GM19240 (cell line): ENCODE data around the gene HKDC1.
A peak's percentile ranks its signal among the peaks of the same experiment; 100 is the strongest.
"Not testable (repeated sequence)": the region's sequence is repeated elsewhere in the genome, so short reads cannot be mapped to it uniquely, and the experiment has no call there.

Experiments
- DNase-seq: peaks from one replicate; pipeline ENCODE4 v3.0.0; 2011; ENCODE audit warnings: low spot score; ENCODE audit not compliant: insufficient read length

The HKDC1 gene

GRCh38 chr10:69242040-69242851 lies 22.1 kb downstream of the HKDC1 start:
- DNase-seq: no peak

DNA sequence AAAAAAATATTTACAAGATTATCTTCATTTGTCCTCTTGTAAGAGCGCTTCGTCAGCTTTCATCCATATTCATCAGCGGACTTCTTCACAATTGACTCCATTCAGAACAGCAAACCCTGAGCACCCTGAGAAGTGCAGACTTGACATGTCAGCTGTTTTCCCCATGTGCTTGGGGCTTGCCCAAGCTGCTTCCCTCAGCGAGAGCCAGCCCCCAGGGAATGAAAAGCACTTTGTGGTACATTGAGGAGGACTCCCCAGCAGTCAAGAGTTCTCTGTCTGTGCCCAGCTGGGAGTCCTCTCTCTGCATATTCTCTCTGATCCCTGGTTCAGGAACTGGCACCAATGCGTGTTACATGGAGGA lies 22.7 kb downstream of the HKDC1 start:
- DNase-seq: no peak

- DNase-seq: no peak
These were observed 23.7 kb downstream of the HKDC1 start for GRCh38 chr10:69243817-69244216.

DNA sequence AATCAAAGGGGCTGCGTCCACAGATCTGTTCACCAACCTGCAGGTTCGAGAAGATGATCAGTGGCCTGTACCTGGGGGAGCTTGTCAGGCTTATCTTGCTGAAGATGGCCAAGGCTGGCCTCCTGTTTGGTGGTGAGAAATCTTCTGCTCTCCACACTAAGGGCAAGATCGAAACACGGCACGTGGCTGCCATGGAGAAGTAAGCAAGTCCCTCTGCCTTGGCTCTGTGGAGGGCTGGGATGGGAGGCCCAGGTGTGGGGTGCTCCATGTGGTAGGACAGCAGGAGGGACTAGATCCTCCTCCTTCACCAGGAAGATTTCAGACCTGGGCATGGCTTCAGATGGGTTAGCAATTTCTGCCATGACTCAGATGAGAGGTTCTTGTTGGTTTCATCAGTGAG lies 25.9 kb downstream of the HKDC1 start:
- no peak for DNase-seq

DNA sequence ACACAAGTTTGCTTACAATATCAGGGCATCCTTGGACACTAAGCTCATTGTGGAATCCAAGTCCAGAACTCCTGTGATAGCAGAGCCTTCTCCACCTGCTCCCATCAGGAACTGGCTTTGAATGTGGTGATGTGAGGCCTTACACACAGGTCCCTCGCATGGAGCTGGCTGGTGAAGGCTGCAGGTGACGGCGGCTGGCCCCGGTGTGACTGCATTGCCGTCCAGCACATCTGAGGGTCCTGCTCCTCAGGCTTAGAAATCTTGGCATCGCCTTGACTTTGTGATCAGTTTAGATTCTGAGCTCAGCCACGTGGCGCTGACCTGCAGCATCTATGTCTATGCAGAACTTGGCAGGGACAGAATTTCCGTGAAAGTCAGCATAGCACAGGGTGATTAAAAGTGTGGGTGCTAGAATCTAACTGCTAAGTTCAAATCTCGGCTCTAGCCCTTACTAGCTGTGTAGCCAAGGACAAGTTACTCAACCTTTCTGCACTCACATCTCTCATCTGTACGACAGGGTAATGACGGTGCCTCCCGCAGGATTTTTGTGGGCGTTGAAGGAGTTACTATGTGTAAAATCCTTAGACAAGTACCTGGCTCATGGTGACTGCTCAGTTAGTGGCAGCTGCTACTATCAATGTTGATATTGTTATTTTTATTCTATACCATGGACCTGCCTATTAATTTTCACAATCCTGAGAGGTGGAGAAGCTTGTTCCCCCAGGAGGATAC lies 26.6 kb downstream of the HKDC1 start:
- DNase-seq: no peak

DNA sequence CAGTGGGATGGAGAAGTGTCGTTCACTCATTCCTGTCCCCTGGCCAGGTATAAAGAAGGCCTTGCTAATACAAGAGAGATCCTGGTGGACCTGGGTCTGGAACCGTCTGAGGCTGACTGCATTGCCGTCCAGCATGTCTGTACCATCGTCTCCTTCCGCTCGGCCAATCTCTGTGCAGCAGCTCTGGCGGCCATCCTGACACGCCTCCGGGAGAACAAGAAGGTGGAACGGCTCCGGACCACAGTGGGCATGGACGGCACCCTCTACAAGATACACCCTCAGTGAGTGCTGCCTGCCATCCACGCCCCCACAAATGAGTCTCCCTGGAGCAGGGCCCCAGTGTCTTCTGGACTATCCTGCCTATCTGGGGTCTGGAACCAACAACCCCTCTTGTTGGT lies 27.2 kb downstream of the HKDC1 start:
- no peak for DNase-seq

DNA sequence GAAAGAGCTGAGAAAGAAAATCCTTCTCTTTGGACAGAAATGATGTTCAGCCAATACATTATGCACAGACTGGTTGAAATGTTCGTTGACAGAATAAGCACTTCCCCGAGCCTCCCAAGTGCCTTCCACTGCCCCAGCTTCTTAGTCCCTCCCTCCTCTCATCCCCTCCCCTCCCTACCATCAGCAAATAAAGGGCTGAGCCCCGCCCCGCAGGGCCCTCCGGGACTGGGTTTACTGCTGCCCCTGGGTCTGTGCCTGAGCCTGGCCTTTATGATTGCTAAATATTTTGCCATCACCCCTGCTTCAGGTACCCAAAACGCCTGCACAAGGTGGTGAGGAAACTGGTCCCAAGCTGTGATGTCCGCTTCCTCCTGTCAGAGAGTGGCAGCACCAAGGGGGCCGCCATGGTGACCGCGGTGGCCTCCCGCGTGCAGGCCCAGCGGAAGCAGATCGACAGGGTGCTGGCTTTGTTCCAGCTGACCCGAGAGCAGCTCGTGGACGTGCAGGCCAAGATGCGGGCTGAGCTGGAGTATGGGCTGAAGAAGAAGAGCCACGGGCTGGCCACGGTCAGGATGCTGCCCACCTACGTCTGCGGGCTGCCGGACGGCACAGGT lies 28.1 kb downstream of the HKDC1 start:
- no peak for DNase-seq

DNA sequence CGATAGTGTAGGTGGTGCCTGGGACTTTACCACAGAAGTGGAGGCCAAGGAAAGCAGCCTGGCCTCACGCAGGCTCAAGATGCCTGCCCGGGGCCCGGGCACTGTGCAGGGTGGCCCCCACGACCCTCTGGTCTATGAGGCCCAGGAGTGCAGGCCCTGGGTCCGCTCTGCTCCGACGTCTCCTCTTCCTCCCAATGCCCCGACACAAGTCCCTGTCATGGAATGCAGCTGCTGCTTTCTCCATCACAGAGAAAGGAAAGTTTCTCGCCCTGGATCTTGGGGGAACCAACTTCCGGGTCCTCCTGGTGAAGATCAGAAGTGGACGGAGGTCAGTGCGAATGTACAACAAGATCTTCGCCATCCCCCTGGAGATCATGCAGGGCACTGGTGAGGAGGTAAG lies 29.9 kb downstream of the HKDC1 start:
- no peak for DNase-seq

DNA sequence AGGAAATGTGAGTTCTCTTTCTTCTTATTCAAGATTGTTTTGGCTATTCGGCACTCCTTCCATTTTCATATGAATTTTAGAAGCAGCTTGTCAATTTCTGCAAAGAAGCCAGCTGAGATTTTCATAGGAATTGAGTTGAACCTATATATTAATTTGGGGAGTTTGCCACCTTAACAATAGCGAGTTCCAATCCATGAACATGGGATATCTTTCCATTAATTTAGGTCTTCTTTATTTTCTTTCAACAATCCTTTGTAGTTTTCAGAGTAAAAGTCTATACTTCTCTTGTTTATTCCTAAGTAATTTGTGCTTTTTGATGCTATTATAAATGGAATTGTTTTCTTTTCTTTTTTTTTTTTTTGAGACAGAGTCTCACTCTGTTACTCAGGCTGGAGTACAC lies 31.3 kb downstream of the HKDC1 start:
- DNase-seq: not testable (repeated sequence)

GRCh38 chr10:69253171-69253570 lies 33.0 kb downstream of the HKDC1 start:
- DNase-seq: no peak

- no peak for DNase-seq
These were observed 34.7 kb downstream of the HKDC1 start for GRCh38 chr10:69254877-69255276.

DNA sequence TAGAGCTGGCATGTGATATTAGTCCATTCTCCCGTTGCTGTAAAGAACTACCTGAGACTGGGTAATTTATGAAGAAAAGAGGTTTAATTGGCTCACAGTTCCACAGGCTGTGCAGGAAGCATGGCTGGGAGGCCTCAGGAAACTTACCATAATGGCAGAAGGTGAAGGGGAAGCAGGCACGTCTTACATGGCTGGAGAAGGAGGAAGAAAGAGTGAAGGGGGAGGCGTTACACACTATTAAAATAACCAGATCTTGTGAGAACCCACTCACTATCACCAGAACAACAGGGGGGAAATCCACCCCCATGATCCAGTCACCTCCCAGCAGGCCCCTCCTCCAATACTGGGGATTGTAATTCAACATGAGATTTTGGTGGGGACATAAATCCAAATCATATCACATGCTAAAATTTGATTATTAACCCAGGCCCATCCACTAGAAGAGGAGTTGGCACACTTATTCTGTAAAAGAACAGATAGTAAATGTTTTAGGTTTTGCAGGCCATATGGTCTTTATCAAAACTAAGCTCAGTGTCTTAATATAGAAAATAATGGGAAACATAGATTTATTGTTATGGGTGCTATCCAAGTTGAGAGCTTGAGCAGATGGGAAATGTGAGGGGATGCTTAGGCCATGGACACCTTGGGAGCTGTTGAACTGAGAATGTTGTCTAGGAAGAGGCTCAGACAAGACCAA lies 39.6 kb downstream of the HKDC1 start:
- no peak for DNase-seq

DNA sequence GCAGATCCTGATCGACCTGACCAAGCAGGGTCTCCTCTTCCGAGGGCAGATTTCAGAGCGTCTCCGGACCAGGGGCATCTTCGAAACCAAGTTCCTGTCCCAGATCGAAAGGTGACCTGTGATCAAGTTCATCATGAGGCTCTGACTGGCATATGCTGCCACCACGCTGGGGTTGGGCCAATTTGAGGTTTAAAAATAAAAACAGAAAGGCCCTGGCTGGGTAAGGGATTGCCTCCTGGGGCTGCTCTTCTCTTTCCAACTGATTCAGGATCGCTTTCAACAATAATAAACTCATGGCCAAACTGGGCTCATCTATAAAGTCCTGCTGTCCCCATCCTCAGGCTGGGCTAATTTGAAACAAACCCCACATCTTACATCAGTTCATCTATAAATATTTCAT lies 41.1 kb downstream of the HKDC1 start:
- DNase-seq: no peak

GRCh38 chr10:69262292-69262751 lies 42.2 kb downstream of the HKDC1 start:
- peak; percentile 26 for DNase-seq

GRCh38 chr10:69265521-69265920 lies 45.4 kb downstream of the HKDC1 start:
- no peak for DNase-seq

DNA sequence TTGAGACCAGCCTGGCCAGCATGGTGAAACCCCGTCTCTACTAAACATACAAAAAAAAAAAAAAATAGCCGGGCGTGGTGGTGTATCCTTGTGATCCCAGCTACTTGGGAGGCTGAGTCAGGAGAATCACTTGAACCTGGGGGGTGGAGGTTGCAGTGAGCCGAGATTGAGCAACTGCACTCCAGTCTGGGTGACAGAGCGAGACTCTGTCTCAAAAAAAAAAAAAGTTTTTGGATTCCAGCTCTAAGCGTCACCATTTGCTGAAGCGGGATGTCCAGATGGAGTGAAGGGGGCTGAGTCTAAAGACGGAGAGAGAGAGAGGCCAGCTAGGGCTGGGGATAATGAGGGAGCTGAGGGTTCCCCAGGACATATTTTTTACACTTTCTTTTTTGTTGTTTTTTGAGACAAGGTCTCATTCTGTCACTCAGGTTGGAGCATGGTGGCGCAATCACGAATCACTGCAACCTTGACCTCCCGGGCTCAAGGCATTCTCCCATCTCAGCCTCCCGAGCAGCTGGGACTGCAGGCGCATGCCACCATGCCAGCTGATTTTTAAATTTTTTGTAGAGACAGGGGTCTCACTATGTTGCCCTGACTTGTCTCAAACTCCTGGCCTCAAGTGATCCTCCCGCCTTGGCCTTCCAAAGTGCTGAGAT lies 48.8 kb downstream of the HKDC1 start:
- no peak for DNase-seq

DNA sequence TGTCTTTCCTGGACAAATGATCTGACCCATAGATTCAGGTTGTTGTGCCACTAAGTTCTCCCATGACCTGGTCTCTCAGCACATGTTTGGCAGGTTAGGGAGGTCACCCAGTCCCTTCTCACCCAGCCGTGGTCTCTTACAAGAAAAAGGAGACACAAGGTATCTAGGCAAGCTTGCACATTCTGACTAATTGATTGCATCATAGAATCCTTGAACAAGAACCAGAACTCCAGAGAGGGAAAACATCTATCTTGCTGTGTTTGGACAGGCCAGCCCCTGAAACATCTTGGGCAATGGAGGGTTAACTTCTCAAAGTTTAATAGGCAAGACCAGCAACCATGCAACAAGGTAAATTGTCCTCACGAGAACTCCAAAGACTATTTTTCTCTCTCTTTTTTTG lies 49.6 kb downstream of the HKDC1 start:
- DNase-seq: no peak

DNA sequence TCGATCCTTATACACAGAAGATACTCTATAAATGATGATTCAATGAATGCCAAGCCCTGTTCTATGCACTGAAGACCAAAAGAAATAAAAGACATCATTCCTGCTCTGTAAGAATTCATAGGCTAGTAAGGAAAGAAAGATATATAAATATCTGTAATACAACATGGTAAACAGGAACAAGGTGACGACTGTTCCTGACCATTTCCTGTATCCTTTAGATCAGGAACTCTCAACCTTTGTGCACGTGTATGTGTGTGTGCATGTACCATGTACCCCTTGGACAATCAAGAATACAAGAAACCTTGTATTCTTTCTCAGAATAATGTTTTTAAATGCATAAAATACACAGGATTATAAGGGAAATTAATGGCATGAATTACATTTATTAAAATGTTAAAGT lies 50.9 kb downstream of the HKDC1 start:
- DNase-seq: no peak

- DNase-seq: no peak
These were observed 52.5 kb downstream of the HKDC1 start for GRCh38 chr10:69272624-69273023.

DNA sequence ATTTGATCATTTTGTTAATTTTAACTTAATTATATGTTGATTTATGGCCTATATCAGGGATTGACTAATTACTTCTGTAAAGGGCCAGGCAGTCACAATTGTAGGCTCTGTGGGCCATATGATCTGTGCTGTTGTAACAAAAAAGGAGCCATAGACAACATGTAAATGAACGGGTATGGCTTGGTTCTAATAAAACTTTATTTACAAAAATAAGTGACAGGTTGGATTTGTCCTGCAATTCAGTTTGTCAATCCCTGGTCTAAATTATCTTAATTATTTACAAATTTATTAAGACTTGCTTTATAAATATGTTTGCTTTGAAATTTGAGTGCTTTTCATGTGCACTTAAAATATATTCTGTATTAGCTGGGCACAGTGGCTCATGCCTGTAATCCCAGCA lies 55.3 kb downstream of the HKDC1 start:
- no peak for DNase-seq

- DNase-seq: no peak
These were observed 56.4 kb downstream of the HKDC1 start for GRCh38 chr10:69276503-69276902.
